ENCODE results near the gene TMPRSS13.

The TMPRSS13 gene

DNA sequence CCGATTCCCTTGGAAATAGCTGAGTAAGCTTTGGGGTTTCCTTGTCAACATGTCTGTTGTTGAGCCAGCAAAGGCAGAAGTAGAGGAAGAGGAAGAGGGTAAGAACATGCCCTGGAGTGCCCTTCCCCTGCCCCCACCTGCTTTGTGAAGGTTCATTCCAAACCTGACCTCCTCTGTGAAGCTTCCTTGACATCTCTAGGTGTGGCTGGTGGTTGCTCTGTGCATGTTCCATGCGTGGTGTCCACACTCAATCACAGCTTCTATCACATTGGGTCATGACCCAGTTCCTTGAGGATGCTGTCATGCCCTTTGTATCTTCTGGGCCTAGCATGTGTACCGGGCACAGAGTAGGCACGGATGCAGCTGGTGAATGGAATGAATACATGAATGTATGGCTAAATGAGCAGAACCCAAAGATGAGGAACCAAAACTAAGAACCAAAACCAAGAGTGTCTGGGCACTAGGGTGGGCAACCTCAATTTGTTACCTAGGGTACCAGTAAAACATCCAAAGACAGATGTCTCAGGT, 29.0 kb downstream of the TMPRSS13 start:
- in situ Hi-C loops (cut with HindIII; ENCODE audit: low sequenced_read_pairs) = no loop called here

GRCh38 chr11:117898059-117898458, 31.1 kb downstream of the TMPRSS13 start:
- in situ Hi-C loops (cut with HindIII; ENCODE audit: low sequenced_read_pairs) = loop anchor here (5.0 kb wide), 1 partner anchor 59 kb away; no protein-coding TSS in a partner anchor

GRCh38 chr11:117892651-117893050, 36.6 kb downstream of the TMPRSS13 start:
- in situ Hi-C loops (cut with HindIII; ENCODE audit: low sequenced_read_pairs) = no loop called here

GRCh38 chr11:117891362-117891761, 37.8 kb downstream of the TMPRSS13 start:
- in situ Hi-C loops (cut with HindIII; ENCODE audit: low sequenced_read_pairs) = no loop called here

- in situ Hi-C loops (cut with HindIII; ENCODE audit: low sequenced_read_pairs) = no loop called here
Observed at GRCh38 chr11:117888139-117888566, 41.0 kb downstream of the TMPRSS13 start.

GRCh38 chr11:117887431-117888138, 41.6 kb downstream of the TMPRSS13 start:
- in situ Hi-C loops (cut with HindIII; ENCODE audit: low sequenced_read_pairs) = no loop called here

GRCh38 chr11:117885777-117886176, 43.4 kb downstream of the TMPRSS13 start:
- in situ Hi-C loops (cut with HindIII; ENCODE audit: low sequenced_read_pairs) = no loop called here

- in situ Hi-C loops (cut with HindIII; ENCODE audit: low sequenced_read_pairs) = no loop called here
Observed at GRCh38 chr11:117884994-117885393, 44.2 kb downstream of the TMPRSS13 start.

- in situ Hi-C loops (cut with HindIII; ENCODE audit: low sequenced_read_pairs) = no loop called here
Observed at GRCh38 chr11:117883063-117883462, 46.1 kb downstream of the TMPRSS13 start.

GRCh38 chr11:117882311-117882905, 46.8 kb downstream of the TMPRSS13 start:
- in situ Hi-C loops (cut with HindIII; ENCODE audit: low sequenced_read_pairs) = no loop called here

DNA sequence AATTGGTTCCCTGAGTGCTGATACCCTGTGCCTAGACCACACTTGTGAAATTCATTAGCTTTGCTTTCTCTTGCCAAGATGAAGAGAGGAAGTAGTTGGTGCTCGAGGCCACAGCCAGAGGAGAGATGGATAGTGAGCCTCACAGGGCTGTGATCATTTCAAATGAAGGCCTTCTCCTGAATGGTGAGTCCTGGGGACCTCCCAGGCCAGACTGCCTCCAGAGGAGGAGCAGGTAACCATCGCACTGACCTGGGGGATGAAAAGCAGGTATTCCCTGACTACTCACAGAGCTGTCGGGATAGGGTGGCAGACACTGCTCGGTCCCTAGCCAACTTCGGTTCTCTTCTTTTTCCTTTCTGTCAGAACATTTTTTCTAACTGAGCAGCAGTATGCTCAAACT, 48.0 kb downstream of the TMPRSS13 start:
- in situ Hi-C loops (cut with HindIII; ENCODE audit: low sequenced_read_pairs) = no loop called here

DNA sequence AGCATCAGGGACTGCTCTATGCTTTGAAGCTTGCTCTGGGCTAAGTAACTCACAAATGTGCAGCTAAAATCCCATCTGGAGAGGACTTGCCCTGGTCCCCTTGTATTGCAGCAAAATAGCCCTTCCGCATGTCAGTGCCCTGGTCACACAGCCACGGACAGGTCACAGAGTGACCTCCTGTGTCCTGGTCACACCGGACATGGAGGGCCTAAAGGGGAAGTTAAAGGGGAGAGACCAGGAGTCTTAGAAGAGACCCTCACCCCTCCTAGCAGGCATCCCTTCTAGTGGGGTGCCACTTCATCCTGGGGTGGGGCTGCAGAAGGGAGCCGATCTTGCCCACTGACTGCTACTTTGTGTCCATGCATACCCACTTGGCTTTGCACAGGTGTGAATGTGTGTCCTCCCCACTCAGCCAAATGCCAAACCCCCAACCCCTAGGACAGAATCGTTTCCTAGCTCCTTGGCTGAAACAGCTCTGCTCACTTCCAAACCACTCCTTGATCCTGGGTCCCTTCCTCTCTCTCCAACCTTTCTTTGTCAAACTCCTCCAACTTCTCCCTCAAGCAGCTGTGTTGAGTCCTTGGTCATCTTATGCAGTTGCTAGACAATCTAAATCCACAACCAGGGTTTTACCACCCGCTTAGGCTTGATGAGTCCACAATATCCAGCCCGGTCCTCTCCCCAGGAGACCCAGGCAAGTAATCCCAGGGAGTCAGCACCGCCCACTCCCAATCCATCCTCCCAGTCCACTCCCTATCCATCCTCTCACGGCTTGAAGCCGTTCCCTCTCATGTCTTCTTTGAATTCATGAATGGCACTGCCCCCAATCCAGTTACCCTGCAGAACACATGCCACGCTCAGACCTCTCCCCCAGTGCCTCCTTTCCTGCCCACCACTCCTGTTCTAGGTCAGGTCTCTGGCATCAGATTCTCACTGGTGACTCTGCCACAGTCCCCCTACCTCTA, 49.4 kb downstream of the TMPRSS13 start:
- in situ Hi-C loops (cut with HindIII; ENCODE audit: low sequenced_read_pairs) = no loop called here

DNA sequence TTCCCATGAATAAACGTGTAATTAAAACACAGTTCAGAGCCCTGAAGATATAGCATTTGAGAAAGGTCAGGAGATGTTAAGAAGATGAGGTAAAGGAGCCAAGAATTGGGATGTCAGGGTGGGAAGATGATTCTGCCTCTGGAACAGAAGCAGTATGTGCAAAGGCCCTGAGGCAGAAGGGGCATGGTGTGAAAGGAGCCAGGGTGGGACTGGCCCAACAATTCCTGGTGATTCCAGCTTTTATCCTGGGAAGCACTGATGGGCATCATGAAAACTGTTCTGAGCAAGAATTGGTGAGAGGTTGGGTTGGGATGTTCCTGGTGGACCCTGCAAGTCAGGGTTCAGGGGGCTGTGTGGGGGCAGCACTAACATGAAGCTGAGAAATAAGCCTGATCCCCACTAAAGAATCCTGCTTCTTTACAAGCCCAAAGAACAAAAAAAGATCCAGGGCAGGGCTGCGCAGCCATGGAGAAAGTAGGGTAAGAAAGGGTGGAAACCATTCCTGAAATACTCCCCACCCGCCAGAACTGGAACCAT, 50.2 kb downstream of the TMPRSS13 start:
- in situ Hi-C loops (cut with HindIII; ENCODE audit: low sequenced_read_pairs) = no loop called here

- in situ Hi-C loops (cut with HindIII; ENCODE audit: low sequenced_read_pairs) = no loop called here
Observed at GRCh38 chr11:117878314-117878938, 50.8 kb downstream of the TMPRSS13 start.

DNA sequence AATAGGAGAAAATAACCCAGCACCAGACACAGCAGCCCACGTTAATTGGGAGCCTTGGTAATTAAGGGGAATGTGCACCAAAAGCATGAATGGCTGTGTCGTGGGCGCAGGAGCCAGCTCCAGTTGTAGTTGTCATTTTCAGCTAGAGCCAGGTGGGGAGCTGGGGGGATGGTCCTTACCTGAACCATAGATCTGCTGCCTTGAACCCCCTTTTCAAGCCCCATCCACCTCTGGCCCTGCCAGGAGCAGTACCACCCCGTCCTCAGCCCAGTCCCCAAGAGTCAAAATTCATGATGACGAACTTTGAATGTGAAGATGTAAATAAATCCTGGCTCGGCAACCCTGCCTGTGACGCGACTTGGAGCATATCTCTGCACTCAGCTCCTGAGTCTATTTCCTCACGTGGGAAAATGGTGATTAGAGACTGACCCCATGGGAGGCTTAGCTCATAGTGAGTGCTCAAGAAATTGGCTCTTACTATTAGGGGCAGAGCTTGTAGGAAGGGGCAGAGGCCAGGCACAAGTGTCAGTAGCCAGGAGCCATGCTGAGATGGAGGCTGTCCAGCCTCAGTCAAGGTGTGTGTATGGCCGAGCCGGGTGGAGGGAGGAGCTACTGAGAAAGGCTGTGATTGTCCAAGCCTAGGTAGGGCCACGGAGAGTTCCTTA, 52.0 kb downstream of the TMPRSS13 start:
- in situ Hi-C loops (cut with HindIII; ENCODE audit: low sequenced_read_pairs) = no loop called here

DNA sequence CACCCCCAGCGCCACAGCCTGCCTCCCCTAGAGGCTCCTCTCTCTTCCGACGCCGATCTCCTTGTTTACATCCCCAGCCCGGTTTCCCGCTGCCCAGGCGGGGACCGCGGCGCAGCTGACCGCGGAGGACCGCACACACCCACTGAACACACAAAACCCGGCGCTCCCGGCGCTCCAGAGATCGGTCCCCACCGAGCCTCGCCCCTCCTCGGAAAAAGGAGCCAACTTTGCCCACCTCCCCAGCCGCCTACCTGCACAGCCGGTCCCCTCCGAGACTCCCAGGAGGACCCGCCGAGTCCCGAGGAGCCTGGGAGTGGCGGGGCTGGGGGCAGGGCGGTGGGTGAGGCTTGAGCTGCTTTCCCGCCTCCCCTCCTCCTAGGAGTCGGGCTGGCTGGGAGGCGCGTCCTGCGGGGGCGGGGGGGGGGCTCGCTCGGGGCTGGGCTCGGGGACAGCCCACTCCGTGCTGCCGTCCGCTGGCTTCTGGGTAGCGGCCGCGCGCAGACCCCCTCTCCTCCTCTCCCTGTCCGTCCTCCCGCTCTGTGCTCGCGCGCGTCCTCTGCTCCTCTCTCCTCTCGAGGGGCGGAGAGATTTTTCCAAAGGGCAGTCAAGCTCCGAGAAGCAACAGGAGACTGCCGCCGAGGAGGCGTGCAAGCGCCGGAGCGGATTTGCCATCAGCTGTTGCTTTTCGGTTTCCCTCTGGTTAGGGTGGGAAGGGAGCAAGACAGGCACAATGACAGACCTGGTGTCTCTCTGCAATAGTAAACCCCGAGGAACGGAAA, 52.7 kb downstream of the TMPRSS13 start, which contains the start of gene FXYD6:
FXYD6 (minus strand) TSS at position 318 of the 779 bp plus-strand sequence. CDS start 33,882 bp downstream, outside the sequence.
- in situ Hi-C loops (cut with HindIII; ENCODE audit: low sequenced_read_pairs) = no loop called here

GRCh38 chr11:117876059-117876340, 53.2 kb downstream of the TMPRSS13 start:
- in situ Hi-C loops (cut with HindIII; ENCODE audit: low sequenced_read_pairs) = no loop called here

GRCh38 chr11:117875382-117876058, 53.7 kb downstream of the TMPRSS13 start:
- in situ Hi-C loops (cut with HindIII; ENCODE audit: low sequenced_read_pairs) = no loop called here

All from endothelial cell of hepatic sinusoid (primary cell).